ENCODE measurements around the gene CES4A. TPM values are rescaled to one million over a fixed set of nuclear protein-coding genes. Genes with fewer than 3 reads are reported as not detected.
"Not testable (repeated sequence)": the region's sequence is repeated elsewhere in the genome, so short reads cannot be mapped to it uniquely, and the experiment has no call there.

Gene CES4A
- total RNA-seq, 1 experiment from 2014 or later, result 0.72 TPM

GRCh38 chr16:67022531-67023214 lies 34.3 kb downstream of the CES4A start:
- DNase-seq (ENCODE audit: low read depth), result no peak

GRCh38 chr16:67023689-67024088 lies 35.3 kb downstream of the CES4A start:
- no peak for DNase-seq (ENCODE audit: low read depth)

GRCh38 chr16:67024384-67025209 lies 36.2 kb downstream of the CES4A start:
- no peak for DNase-seq (ENCODE audit: low read depth)

DNA sequence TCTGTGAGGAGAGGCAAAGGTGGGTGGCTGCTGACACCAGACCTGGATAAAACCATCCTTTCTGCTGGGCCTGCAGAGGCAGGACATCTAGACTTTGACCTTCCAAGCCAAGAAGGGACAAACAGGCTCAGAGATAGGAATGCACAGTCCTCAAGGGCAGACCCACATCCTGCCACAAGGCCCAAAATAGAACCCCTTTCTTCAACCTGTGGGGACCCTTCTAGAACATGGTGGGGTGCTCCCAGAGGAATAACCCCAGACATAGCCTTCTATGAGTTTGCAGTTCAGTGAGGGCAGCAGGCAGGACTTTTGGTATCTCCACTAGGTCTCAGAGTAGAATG lies 36.8 kb downstream of the CES4A start:
- DNase-seq (ENCODE audit: low read depth), result no peak

GRCh38 chr16:67026570-67026969 lies 38.2 kb downstream of the CES4A start:
- DNase-seq (ENCODE audit: low read depth), result no peak

DNA sequence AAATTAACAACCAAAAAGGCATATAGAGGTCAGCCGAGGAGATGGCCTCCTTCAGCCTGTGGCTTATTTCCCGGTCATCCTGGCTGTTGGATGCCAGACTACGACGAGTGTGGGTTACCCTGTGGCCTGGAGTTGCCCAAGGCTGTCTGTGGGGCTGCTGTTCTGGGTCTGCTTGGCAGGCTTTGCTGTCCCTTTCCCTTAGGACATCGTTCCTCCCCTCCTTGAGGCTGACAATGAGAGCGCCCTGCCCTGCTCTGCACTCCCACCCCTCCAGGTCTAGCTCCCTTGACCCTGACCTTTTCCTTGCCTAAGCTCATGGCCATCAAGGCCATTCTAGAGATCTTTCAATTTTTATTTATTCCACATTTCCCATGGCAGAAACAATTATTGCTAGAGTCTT lies 38.7 kb downstream of the CES4A start:
- DNase-seq (ENCODE audit: low read depth), result peak; percentile 18

DNA sequence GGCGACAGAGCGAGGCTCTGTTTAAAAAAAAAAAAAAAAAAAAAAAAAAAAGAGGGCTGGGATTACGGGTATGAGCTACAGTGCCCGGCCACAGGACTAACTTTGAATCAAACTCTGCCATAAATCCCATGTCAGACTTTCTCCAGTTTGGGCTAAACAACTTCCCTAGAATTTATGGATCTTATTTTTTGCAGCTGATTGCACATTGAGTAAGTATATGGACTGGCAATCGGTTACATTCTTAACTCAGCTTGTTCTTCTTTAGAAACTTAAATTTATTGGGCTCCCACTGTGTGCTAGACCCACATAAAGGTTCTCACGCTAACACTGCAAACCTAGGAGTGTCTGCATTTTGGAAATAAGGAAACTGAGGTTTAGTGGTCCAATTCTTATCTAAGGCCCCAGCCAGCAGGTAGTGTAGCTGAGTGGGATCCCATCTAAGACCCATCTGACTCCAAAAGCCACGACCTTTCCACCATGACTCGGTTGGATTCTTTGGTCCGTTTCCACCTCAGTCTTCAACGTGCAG lies 39.8 kb downstream of the CES4A start:
- no peak for DNase-seq (ENCODE audit: low read depth)

GRCh38 chr16:67028696-67029253 lies 40.4 kb downstream of the CES4A start, which contains the start of gene CBFB:
Gene CBFB, plus strand, starts transcription at chr16:67029149. Its CDS starts 259 bp downstream, at chr16:67029408.
- peak; percentile 89 for DNase-seq (ENCODE audit: low read depth)

DNA sequence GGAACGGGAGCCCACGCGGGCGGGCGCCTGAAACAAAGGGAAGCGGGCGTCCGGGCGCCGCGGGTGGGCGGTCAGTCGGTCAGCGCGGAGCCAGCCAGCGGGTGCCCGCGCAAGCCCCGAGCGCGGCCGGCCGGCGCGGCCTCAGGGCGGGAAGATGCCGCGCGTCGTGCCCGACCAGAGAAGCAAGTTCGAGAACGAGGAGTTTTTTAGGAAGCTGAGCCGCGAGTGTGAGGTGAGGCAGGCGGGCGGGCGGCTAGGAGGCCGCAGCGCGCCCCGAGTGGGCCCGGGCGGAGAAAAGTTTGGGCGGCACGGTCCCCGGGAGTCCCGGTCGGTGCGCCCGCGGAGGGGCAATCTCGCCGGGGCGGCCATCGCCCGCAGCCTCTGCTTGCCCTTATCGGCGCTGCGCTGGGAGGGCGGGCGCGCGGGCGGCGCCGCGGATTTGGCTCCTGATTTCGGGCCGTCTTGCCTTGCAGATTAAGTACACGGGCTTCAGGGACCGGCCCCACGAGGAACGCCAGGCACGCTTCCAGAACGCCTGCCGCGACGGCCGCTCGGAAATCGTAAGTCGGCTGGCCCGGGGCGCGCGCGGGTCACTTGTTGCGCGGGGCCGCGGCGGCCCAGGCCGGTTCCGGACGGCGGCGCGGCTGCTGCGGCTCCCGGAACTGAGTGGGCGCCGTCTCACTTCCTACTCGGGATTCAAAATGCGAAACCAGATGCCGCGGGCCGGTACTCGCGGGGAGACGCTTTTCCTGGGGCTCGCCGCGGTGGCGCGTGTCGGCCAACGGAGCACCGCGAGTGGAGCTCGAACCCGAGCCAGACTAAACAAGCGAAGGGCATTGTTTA lies 41.1 kb downstream of the CES4A start:
- peak; percentile 55 for DNase-seq (ENCODE audit: low read depth)

DNA sequence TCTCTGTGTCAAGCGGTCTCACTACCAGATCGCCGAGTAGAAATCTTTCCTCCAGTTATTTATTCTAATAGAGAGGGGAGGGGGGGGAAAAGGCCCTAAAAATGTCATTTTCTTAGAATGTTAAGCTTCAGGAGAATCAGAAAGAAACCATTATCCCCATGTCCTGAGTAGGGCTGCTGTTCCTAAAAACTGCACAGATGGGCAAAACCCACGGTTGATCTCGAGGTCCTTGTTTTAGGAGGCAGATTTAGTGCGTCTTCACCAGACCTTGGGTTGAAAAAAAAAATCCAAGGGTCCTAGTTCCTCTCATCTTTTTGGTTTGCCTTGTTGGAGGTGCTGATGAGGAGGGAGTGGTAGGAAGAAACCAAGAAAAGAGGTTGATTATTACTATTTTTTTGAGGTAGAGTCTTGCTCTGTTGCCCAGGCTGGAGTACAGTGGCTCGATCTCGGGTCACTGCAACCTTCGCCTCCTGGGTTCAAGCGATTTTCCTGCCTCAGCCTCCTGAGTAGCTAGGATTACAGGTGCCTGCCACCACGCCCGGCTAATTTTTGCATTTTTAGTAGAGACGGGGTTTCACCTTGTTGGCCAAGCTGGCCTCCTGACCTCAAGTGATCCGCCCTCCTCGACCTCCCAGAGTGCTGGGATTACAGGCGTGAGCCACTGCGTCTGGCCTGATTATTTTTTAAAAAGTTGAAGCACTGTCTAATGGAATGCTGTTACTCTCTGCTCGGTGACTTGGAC lies 42.0 kb downstream of the CES4A start:
- no peak for DNase-seq (ENCODE audit: low read depth)

- no peak for DNase-seq (ENCODE audit: low read depth)
These were observed 46.1 kb downstream of the CES4A start for GRCh38 chr16:67034487-67034886.

DNA sequence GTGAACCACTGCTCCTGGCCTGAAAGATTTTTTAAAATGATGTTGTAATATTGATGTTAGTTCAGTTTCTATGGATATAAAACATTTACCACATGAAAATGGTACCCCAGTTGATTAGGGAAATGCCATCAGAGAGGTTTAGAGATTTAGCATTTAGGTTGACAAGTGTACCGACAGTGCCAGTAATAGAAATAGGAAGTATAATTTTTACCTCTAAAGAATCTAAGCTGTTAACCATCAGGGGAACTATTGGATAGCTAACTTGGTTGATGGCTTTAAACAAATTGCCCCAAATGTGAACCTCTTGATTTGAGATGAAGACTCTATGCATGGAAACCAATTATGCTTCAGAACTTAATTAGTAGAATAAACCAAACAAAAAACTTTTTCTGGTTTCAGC lies 47.0 kb downstream of the CES4A start:
- no peak for DNase-seq (ENCODE audit: low read depth)

DNA sequence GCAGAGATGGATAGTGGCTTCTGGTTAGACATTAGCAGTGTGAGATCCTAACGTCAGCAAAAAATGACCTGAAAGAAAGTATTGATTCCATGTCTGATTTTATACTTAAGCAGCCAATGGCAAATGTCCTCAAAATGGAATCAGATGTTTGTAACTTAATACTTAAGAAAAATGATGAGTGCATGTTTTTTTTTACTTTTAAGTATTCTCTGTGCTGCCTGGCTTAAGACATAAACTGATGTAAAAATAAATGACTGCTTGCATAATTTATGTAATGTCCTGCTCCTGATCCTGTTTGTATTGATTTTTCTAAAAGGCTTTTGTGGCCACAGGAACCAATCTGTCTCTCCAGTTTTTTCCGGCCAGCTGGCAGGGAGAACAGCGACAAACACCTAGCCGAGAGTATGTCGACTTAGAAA lies 47.9 kb downstream of the CES4A start:
- no peak for DNase-seq (ENCODE audit: low read depth)

- no peak for DNase-seq (ENCODE audit: low read depth)
These were observed 51.1 kb downstream of the CES4A start for GRCh38 chr16:67039260-67040020.

- no peak for DNase-seq (ENCODE audit: low read depth)
These were observed 51.8 kb downstream of the CES4A start for GRCh38 chr16:67040166-67040565.

DNA sequence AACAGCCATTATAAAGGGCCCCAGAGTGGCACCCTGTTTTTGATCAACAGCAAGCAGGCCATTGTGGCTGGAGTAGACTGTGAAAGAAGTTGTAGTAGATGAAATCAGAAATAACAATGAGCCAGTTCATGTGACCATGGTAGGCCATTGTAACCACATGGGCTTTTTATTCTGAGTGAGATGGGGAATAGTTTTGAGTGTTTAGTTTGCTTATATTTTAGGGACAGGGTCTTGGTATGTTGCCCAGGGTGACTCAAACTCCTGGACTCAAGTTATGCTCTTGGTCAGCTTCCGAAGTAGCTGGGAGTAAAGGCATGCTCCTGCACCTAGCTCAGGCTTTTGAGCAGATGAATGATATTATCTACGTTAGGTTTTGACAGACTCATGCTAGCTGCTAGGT lies 52.5 kb downstream of the CES4A start:
- DNase-seq (ENCODE audit: low read depth), result no peak

DNA sequence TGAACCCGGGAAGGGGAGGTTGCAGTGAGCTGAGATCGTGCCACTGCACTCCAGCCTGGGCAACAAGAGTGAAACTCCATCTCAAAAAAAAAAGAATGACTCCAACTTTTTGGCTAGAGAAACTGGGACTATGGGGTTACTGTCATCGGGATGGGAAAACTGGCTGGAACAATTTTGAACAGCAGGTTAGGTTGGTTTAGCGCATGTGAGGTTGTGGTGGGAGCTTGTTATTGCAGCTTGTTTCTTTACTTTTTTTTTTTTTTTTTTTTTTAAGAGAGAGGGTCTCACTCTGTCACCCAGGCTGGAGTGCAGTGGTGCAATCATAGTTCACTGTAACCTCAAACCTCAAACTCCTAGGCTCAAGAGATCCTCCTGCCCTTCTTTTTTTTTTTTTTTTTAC lies 53.1 kb downstream of the CES4A start:
- DNase-seq (ENCODE audit: low read depth), result not testable (repeated sequence)

DNA sequence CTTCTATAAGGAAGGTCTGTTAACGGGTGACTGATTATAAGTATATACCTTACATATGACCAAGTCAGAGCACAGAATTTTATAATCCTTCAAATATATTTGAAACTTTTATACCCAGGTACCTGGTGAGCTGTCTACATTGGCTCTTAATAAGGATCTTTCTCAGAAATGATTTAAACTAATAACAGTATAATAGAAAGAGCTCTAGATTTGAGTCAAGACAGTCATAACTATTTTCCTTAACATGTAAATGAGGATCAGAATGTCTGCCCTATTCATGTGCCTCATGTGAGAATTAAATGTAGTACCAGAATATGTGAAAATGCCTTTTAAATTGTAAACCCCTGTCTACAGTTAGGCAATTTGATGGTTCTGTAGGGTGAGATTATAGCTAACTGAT lies 55.0 kb downstream of the CES4A start:
- DNase-seq (ENCODE audit: low read depth), result no peak

- no peak for DNase-seq (ENCODE audit: low read depth)
These were observed 62.4 kb downstream of the CES4A start for GRCh38 chr16:67050796-67051195.

GRCh38 chr16:67052399-67052798 lies 64.0 kb downstream of the CES4A start:
- DNase-seq (ENCODE audit: low read depth), result no peak
